ENCODE measurements around the gene ITGAV.

Gene ITGAV

DNA sequence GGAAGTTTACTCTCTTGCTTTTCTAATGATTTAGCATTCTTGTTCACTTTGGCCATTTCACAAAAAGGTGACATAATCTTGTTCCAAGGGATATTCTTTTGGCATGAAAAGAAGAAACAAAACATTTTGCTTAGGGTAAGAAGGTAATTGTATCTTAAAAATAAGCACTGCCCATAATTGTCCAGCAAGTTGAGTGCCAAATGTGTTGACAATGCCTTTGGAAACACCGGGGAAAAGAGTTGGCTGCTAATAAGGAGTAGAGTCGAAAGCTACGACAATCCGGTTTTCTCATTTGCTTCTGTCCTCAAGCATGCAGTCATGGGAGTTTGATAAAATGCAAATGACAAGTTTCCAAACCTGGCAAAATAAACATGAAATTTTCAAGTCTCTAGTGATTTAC is 27.3 kb downstream of the ITGAV start:
- no peak for DNase-seq

DNA sequence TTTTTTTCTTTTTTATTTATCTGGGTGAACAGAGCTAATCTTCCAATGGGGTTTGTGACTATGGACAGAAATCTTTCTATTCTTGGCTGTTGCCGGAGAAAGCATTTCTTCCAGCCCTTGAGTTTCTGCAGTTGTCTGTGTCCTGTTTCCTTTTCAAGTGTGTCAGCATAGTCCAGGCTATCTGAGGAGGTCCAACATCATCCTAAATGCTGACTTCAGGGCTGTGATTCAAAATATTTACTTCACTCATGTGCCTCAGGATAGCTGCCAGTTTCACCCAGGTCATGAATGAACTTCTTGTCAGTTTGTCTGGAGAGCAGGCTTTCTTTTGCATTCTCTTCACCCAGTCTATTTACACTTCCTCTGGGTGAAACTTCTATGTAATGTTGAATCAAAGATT is 27.9 kb downstream of the ITGAV start:
- no peak for DNase-seq

DNA sequence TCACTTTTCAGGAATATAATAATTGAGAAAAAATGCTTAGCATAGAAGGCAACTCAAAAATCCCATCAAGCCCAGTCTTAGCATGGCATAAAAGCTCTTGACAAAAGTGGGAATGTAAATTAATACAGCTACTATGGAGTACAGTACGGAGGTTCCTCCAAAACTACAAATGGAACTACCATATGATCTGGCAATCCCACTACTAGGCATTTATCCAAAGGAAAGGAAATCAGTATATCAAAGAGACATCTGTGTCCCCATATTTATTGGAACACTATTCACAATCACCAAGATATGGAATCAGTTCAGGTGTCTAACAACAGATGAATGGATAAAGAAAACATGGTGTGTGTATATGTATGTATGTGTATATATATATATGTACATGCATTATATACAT is 28.8 kb downstream of the ITGAV start:
- no peak for DNase-seq

DNA sequence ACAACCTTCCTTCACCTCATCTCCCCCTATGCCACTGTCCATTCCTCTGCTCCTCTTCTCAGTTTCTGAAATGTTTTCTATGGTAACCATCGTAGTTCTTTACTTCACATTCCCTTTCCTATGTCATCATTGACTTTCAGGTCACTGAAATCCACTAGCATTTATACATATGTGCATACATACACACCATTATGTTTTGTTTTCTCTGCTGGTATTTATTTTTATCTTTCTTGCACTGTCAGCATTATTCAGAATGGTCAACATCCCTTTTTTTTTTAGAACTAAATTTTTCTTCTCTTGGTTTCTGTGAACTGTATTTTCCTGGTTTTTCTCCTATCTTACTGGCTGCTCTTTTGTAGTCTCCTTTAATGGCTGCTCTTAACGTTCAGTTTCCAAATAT is 33.2 kb downstream of the ITGAV start:
- DNase-seq = no peak

GRCh38 chr2:186624276-186624675 is 34.4 kb downstream of the ITGAV start:
- no peak for DNase-seq

DNA sequence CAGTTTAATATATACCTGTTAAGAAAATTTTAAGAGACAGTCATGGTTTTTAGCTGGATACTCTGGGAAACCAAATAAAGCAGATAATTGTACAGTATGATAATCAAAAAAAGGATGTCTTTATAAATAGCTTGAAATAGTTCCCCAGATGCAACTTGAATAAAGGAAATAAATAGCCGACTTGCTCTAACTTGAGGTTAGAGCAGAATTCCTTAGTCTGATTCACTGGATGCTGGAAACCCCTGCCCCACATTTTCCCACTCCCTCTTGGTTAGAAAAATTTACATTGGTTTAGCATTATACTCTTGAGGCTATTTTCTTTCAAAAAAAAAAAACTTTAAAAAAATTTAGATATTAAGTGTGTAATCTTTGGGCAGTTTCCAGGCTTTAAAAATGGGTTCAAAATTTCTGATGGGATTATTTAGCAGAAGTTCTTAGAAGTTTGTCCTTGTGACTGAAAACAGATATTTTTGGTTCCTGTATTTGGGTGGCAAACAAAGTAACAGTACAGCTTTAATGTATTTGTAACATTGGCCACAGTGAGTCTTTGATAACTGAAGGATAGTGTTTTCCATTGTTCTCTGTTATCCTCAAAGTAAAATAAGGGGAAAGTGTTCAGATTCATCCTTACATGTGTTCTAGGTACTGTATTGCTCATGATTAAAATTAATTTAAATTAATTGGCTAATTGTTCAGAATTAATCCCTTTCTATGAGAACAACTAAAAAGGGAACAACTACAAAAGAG is 39.6 kb downstream of the ITGAV start:
- no peak for DNase-seq

DNA sequence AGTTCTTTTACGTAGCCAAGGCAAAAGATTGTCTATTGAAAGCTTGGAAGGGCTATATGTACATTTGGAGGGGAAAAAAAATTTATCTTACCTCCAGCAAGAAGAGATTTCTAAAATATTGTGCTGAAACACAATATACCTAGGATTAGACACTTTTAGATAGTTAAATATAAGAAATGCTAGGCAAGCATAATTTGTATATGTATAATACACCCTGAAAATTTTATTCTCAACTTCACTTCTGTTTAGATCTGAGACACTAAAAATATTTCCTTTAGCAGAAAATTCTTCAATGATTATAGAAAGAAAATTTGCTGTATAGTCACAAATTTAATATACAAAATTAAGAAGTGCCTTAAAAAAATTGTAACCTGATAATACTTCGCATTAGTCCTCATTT is 42.6 kb downstream of the ITGAV start:
- no peak for DNase-seq

DNA sequence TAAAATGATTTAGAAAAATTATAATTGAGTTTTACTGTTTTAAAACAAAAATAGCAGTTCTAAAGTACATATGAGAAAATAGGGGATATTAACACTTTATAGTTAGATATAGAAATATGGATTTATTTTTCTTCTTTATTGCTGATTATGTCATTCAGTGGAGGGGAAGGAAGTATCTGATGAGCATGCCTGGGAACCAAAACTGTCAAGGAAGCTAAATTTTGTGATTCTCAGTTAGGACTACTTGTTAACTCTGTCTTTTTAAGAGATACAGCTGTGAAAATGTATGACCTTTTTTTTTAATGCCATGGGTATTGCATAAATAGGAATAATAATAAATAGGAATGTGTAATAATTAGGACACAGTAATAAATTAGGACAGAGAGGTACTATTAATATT is 44.8 kb downstream of the ITGAV start:
- no peak for DNase-seq

GRCh38 chr2:186636800-186637496 is 47.1 kb downstream of the ITGAV start:
- DNase-seq = no peak

- no peak for DNase-seq
These were observed 47.6 kb downstream of the ITGAV start for GRCh38 chr2:186637497-186637800.

DNA sequence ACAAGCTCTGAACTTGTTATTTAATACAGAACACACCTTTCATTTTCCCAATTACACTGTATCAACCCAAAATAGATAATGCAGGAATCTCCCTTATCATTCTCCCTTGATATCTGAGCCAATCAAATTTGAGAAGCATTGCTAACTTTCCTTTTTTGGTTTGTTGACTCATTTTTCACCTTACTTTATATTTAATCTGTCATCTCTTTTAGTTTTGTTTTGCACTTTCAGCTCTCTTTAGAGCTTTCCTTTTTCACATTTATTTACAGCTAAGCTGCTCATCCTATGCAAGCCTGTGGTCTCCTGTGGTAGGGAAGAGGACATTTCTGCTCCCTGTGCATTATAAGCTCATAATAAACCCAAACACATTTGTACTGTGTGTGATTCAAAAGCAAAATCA is 50.1 kb downstream of the ITGAV start:
- DNase-seq = no peak

GRCh38 chr2:186641132-186641806 is 51.4 kb downstream of the ITGAV start:
- no peak for DNase-seq

DNA sequence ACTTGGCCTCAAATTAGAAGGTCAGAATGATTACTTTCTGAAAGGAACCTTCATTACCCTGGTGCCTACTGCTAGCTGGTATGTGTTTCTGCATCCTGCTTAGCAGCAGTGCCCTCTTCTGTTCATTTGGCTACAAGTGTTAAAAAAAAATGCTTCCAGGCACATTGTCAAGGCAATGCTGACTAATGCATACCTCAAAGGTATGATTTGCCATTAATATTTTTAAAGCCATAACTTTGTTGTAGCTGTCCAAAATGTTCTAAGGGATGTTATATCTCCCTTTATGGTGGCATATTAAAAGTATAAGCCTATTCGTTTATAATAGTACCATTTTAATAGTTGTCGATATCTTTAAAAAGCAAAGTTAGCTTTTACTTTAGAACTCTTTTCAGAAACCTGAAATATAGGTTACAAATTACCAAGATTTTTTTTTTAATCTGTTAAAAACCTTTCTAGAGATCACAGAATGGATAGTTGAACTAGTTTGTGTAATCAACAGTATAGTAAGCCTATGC is 52.0 kb downstream of the ITGAV start:
- DNase-seq = peak; percentile 3 to 4

DNA sequence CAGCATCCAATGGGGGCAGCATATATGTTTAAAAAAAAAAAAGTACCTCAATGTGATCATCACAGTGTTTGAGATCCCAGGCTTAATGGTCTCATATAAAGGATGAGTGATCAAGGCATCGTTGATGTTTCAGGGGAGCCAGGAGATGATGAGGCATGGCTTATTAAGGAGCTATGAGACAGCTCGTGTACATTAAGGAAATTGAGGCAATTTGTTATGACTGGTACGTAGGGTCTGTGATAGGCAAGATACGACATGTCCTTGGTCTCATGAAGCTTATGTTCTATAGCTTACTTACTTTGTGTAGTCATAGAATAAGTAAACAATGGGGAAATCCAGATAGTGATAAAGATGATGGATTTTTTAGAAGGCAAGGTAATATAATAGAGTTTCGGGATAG is 54.9 kb downstream of the ITGAV start:
- DNase-seq = no peak

DNA sequence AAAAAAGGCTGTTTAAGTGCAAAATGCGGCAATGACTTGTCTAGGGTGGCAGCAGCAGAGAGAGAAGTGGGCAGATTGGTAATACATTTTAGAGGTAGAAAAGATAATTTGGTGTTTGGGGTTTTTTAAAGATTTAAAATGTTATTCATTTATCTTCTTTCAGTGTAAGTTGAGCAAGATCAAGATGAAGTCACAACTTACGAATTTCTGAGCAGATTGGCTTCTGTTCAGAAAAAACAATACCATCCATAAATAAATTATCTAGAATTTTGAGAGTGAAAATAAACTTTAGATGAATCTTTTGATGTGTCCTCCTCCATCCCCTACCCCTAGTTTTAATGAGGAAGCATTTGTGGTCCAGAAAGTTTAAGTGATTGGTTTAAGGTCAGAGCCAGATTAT is 56.1 kb downstream of the ITGAV start:
- DNase-seq = no peak

DNA sequence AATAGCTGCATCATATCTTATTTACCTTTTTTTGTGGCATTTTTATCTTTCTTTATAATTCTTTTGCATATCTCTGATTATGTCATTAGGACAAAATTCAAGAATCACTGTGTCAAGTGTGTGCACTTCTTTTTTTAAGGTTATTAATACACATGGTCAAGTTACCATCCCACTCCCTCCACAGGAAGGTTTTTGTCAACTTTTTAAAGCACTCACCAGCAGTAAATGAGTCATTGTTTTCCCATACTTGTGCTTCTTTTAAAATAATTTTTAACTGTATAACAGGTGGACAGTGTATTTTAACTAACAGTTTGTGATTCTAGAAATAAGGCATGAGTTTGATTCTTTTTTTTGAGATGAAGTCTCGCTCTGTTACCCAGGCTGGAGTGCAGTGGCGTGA is 58.3 kb downstream of the ITGAV start:
- no peak for DNase-seq

DNA sequence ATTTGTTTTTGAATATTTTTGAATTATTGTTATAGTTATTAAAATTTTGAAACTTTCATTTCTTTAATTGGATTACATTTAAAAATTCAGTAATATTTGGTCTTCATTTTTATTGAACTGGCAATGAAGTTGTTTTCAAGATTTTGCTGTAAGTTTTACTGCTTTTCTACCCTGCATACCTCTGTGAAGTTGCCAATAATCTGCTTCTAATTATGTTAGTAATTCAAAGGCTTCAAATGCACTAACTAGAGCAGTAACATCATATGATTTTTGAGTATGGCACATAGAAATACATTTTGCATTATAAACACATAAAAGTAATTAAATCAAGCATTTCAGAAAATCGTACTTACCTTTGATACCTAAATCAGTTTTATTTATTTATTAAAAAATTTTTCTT is 63.7 kb downstream of the ITGAV start:
- DNase-seq = no peak

DNA sequence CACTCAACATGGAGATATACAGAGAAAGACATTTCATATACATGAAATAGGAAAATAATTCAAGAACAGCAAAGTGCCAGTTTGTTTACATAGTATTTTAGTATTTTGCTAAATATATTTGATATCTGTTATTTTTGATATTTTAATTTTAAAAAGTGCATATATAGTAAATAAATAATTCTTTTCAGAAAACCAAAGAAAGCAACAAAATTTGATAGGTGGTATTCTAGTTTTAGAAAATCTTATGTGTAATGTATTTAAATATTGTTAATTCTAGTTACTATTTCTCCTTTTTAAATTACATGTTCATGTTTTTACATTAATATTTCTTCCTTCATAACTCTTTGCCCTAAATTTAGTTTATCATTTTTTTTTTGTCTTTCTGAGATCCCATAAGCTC is 69.5 kb downstream of the ITGAV start:
- DNase-seq = no peak

DNA sequence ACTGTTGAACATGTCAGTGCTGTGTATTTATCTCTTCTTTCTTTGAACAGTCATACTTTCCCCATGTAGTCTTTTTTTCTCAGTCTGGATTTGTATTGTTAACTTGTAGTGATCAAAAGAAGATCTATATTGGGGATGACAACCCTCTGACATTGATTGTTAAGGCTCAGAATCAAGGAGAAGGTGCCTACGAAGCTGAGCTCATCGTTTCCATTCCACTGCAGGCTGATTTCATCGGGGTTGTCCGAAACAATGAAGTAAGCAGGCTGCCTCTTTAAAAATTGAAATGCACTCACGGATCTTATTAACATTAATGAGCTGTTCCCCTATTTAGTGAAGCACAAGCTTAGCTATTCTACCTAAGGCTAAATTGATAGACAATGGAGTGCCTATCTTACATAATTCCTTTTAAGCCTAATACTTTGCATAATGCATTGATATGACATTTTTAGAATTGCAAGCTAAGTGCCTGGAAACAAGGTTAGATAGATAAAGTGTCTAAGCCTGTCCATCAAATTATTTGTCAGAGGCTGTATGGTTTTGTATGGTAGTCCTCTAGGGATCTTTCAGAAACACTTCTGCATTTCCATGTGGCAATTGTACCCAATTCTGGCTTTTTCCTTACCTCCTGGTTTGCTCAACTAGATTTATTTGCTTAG is 74.7 kb downstream of the ITGAV start:
- DNase-seq = no peak

GRCh38 chr2:186669146-186669545 is 79.3 kb downstream of the ITGAV start:
- no peak for DNase-seq

GRCh38 chr2:186670831-186671230 is 81.0 kb downstream of the ITGAV start:
- DNase-seq = no peak

- no peak for DNase-seq
These were observed 85.5 kb downstream of the ITGAV start for GRCh38 chr2:186675380-186675779.

DNA sequence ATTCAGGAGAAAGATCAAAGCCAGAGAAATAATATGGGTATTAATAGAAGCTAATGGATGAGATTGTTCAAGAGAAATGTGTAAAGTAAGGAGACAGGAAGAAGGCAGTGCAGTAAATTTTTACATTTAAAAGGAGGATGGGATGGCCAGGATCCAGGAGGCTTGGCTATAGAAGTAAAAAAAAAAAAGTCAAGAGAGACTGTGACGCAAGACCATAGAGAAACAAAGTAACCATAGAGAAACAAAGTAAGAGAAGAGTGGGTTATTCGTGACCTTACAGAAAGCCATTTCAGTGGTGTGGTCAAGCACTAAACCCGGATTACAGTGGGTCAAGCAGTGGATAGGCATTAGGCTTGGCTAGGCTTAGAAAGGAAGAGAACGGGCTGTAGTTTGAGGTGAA is 93.5 kb downstream of the ITGAV start:
- no peak for DNase-seq

GRCh38 chr2:186687807-186688211 is 98.0 kb downstream of the ITGAV start:
- no peak for DNase-seq

Data from activated CD4-positive, alpha-beta T cell treated with anti-CD3 and anti-CD28 coated beads, Interleukin-2, amount 50 U/mL, for 4 hours (primary cell).